Frontal cortex (tissue), 4 donors: Measurements from ENCODE around the gene SLC17A5. TPM values are rescaled to one million over a fixed set of nuclear protein-coding genes. Genes with fewer than 3 reads are reported as not detected.
"Not testable (repeated sequence)": the region's sequence is repeated elsewhere in the genome, so short reads cannot be mapped to it uniquely, and the experiment has no call there.

Experiments used
- DNase-seq, 2 donors: peaks; one replicate each; pipeline ENCODE4 v3.0.0; 2012; ENCODE audit warnings: low spot score in 2 of 2
- FAIRE-seq: peaks from 2 replicates; lab custom pipeline; 2012; peaks lifted over from hg19 to GRCh38; lab: Jason Lieb, UNC
- total RNA-seq: library from RNA; depleted of rRNA; stranded (reverse); fragments of >200 nt; gene quantifications from one replicate; pipeline ENCODE4 v1.2.3, GENCODE V29; 2014
- donor health status: control.
- donor health status: control.
- donor health status: control.

SLC17A5 gene
- total RNA-seq, 1 donor from 2014 or later = 29.8 TPM

DNA sequence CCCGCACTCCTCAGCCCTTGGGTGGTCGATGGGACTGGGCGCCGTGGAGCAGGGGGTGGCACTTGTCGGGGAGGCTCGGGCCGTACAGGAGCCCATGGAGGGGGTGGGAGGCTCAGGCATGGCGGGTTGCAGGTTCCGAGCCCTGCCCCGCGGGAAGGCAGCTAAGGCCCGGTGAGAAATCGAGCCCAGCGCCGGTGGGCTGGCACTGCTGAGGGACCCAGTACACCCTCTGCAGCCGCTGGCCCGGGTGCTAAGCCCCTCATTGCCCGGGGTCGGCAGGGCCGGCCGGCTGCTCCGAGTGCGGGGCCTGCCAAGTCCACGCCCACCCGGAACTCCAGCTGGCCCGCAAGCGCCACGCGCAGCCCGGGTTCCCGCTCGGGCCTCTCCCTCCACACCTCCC, 81.3 kb downstream of the SLC17A5 start:
- not testable (repeated sequence) for DNase-seq, FAIRE-seq

- not testable (repeated sequence) for FAIRE-seq, DNase-seq
Observed at GRCh38 chr6:73571218-73572181, 82.3 kb downstream of the SLC17A5 start.

GRCh38 chr6:73569121-73569520, 84.7 kb downstream of the SLC17A5 start:
- FAIRE-seq = no peak

GRCh38 chr6:73566954-73567591, 86.7 kb downstream of the SLC17A5 start:
- no peak for DNase-seq
- no peak for FAIRE-seq

More at GRCh38 chr6:73569121-73569520, 84.7 kb downstream of the SLC17A5 start:
- no peak for DNase-seq

GRCh38 chr6:73566486-73566871, 87.3 kb downstream of the SLC17A5 start:
- FAIRE-seq, DNase-seq: not testable (repeated sequence)

DNA sequence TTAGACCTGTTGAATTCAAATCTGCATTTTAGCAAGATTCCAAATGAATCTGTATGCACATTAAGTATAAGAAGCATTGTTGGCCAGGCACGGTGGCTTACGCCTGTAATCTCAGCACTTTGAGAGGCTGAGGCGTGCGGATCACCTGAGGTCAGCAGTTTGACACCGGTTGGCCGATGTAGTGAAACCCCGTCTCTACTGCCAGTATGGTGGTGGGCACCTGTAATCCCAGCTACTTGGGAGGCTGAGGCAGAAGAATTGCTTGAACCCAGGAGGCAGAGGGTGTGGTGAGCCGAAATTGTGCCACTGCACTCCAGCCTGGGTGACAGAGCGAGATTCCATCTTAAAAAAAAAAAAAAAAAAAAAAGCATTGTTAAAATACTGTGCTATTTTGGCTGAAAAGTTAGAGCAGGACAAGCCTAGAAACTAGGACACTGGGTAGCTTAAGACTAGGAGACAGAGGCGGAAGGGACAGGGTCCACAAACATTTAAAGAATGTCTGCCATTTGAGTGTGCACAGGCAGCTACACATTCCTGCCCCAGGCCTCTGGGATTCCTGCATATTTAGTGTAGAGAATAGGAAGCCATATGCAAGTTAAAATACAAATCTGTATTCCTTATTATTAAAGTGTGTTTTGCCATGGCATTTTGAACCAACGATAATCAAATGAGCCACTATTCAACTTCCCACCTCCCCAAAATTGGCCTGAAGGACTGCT, 87.9 kb downstream of the SLC17A5 start:
- no peak for DNase-seq
- FAIRE-seq = no peak

- no peak for DNase-seq
- no peak for FAIRE-seq
Observed at GRCh38 chr6:73564578-73565345, 89.0 kb downstream of the SLC17A5 start.

DNA sequence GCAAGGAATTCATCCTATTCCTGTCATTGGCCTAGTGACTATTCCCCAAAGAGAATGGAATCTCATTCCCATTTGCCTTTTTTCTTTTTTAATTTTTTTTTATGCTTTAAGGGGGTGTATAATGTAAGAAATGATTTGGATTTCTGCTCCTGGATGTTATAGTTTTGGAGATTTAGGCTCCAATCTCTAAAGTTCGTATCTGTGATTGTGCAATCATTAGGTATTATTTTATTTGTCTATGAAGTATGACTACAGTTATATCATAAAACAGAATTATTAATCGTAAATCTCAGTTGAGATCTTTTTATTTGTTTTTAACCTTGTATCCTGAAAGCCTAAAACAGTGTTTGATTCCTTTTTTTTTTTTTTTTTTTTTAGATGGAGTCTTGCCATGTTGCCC, 91.2 kb downstream of the SLC17A5 start:
- no peak for DNase-seq
- no peak for FAIRE-seq

DNA sequence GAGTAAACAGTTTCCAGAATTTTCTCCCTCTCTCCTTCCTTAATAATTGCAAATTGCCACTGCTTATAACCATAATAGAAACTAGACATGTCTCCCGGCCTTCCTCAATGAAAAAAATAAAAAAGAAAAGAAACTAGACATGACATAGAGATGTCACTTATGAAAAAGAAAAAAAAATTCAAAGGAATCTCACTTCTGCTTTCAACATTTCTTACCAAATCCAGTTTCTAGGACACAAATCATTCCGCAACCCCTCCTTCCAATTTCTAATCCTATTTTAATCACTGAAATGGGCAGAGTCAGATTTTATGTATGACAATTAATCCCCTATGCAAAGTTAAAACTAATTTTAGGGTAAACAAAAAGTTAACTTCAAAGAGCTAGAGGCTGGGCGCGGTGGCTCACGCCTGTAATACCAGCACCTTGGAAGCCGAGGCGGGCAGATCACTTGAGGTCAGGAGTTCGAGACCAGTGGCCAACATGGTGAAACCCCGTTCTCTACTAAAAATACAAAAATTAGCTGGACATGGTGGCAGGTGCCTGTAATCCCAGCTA, 92.9 kb downstream of the SLC17A5 start:
- FAIRE-seq = no peak
- DNase-seq = no peak

- FAIRE-seq = no peak
- DNase-seq = no peak
Observed at GRCh38 chr6:73560182-73560732, 93.5 kb downstream of the SLC17A5 start.

- FAIRE-seq, DNase-seq: not testable (repeated sequence)
Observed at GRCh38 chr6:73559399-73559794, 94.4 kb downstream of the SLC17A5 start.

GRCh38 chr6:73558624-73559398, 95.0 kb downstream of the SLC17A5 start:
- no peak for DNase-seq
- no peak for FAIRE-seq

DNA sequence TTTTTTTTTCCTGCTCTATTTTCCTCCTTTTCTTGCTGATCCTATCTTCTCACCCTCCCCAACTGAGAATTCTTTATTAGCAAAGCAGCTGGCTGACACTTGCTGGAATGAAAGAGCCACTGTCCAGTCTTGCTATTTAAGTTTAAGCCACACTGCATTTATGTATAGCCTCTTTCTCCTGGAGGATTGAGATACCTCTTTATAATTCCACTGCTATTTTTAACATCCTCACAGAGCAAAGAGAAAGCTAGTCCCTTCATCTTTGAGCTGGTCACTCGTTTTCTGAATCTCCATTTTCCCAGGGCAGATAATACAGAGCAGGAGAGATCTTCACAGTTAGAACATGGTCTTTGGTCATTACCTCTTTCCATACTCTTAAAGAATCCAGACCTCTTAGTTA, 97.0 kb downstream of the SLC17A5 start:
- no peak for DNase-seq

DNA sequence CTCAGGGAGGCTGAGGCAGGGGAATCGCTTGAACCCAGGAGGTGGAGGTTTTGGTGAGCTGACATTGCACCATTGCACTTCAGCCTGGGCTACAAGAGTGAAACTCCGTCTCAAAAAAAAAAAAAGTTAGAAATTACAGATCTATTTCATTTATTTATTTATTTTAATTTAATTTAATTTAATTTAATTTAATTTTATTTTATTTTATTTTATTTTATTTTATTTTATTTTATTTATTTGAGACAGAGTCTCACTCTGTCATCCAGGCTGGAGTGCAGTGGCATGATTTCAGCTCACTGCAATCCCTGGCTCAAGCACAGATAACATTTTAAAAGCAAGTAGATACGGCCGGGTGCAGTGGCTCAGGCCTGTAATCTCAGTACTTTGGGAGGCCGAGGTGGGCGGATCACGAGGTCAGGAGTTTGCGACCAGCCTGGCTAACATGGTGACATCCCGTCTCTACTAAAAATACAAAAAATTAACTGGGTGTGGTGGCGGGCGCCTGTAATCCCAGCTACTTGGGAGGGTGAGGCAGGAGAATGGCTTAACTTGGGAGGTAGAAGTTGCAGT, 98.3 kb downstream of the SLC17A5 start:
- not testable (repeated sequence) for FAIRE-seq, DNase-seq

More for the DNA sequence above, 97.0 kb downstream of the SLC17A5 start:
- FAIRE-seq = no peak

GRCh38 chr6:73551115-73551514, 102.7 kb downstream of the SLC17A5 start:
- DNase-seq, FAIRE-seq: not testable (repeated sequence)

- FAIRE-seq = no peak
- no peak for DNase-seq
Observed at GRCh38 chr6:73548458-73549446, 105.0 kb downstream of the SLC17A5 start.

DNA sequence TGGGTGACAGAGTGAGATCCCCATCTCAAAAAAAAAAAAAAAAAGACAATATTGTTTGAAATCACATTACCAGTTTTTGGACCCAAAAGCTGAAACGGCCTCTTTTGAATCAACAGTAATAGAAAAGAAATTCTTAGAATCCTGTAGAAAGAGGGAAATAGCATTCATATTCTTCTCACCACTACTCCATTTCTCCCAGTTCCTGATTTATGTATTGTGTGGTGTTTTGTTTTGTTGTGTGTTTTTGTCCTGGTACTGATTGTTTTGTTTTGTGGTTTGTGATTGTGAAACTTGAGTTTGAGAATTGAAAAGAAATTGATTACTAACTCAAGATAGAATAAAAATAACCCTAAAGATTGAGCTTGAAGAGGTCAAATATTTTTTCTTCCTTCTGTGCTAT, 106.8 kb downstream of the SLC17A5 start:
- FAIRE-seq (no peak), DNase-seq (no peak)
